HFF-Myc (cell line): ENCODE data around the gene CDC42.

Experiments
- DNase-seq: peaks from one replicate; pipeline ENCODE4 v3.0.0-alpha.2; 2011; ENCODE audit warnings: low read depth; ENCODE audit errors: extremely low read depth
- H3K4me3 ChIP-seq: replicated peaks from 2 replicates; pipeline ENCODE4 v1.5.1; 2011; ENCODE audit warnings: low read depth, mild to moderate bottlenecking, control low read depth, low read length
- CTCF ChIP-seq: IDR thresholded peaks from 2 replicates; pipeline ENCODE4 v1.5.1; 2012; ENCODE audit warnings: mild to moderate bottlenecking, low read depth, low read length, control low read depth; ENCODE audit errors: missing control alignments

Gene CDC42

GRCh38 chr1:22127731-22128130 is 75.2 kb downstream of the CDC42 start:
- TF ChIP-seq CTCF: no peak
- no peak overlapping the region for H3K4me3 ChIP-seq
- DNase-seq: no peak

GRCh38 chr1:22128392-22128791 is 75.9 kb downstream of the CDC42 start:
- TF ChIP-seq CTCF: no peak
- no peak overlapping the region for H3K4me3 ChIP-seq
- DNase-seq: no peak

- no peak overlapping the region for H3K4me3 ChIP-seq
- TF ChIP-seq CTCF: no peak
- no peak for DNase-seq
Observed at GRCh38 chr1:22129501-22130117, 77.1 kb downstream of the CDC42 start.

- DNase-seq: no peak
- no peak overlapping the region for H3K4me3 ChIP-seq
- no peak for TF ChIP-seq CTCF
Observed at GRCh38 chr1:22131062-22131461, 78.6 kb downstream of the CDC42 start.

- TF ChIP-seq CTCF: peak; percentile 83
- no peak for DNase-seq
- no peak overlapping the region for H3K4me3 ChIP-seq
Observed at GRCh38 chr1:22131875-22132486, 79.5 kb downstream of the CDC42 start.

GRCh38 chr1:22132517-22133235 is 80.2 kb downstream of the CDC42 start:
- DNase-seq: no peak
- no peak for TF ChIP-seq CTCF
- H3K4me3 ChIP-seq: no peak overlapping the region
